Glutamatergic neuron (in vitro differentiated cells): Measurements from ENCODE around the gene ESPNL. TPM values are rescaled to one million over a fixed set of nuclear protein-coding genes. Genes with fewer than 3 reads are reported as not detected.

ENCODE experiments used
- DNase-seq: peaks from one replicate; pipeline ENCODE4 v3.0.0; 2022
- H3K27ac Mint-ChIP-seq: one replicate; pipeline ENCODE4 v1.8.0; 2020; ENCODE audit warnings: mild to moderate bottlenecking, mixed read lengths, inconsistent platforms; ENCODE audit not compliant: unreplicated experiment
- H3K27me3 Mint-ChIP-seq: one replicate; pipeline ENCODE4 v1.8.0; 2020; ENCODE audit warnings: mild to moderate bottlenecking, moderate library complexity, mixed read lengths, inconsistent platforms; ENCODE audit not compliant: unreplicated experiment
- H3K36me3 Mint-ChIP-seq: one replicate; pipeline ENCODE4 v1.8.0; 2020; ENCODE audit warnings: mild to moderate bottlenecking, mixed read lengths, inconsistent platforms; ENCODE audit not compliant: unreplicated experiment
- H3K4me1 Mint-ChIP-seq: one replicate; pipeline ENCODE4 v1.8.0; 2020; ENCODE audit warnings: mild to moderate bottlenecking, low read depth, mixed read lengths, inconsistent platforms; ENCODE audit not compliant: unreplicated experiment
- H3K4me3 Mint-ChIP-seq: one replicate; pipeline ENCODE4 v1.8.0; 2020; ENCODE audit warnings: mild to moderate bottlenecking, mixed read lengths, inconsistent platforms; ENCODE audit not compliant: unreplicated experiment
- H3K9me3 Mint-ChIP-seq: one replicate; pipeline ENCODE4 v1.8.0; 2020; ENCODE audit warnings: mild to moderate bottlenecking, moderate library complexity, mixed read lengths, inconsistent platforms; ENCODE audit not compliant: unreplicated experiment
- total RNA-seq: library from RNA; stranded (reverse); fragmentation: NEBNext Ultra II Directional; extraction: Animal tissue kit (Norgen Biotek cat#: 25700); gene quantifications from one replicate; pipeline ENCODE4 v1.2.1, GENCODE V29; 2021; ENCODE audit not compliant: unreplicated experiment
- TF ChIP-seq, protein P1 (sequence below): fragments of 200-600 bp; sonication (generic); IDR thresholded peaks from one replicate; pipeline ENCODE4 v1.5.0; 2021; ENCODE audit not compliant: partially characterized antibody, unreplicated experiment

ESPNL gene
- total RNA-seq, 1 donor from 2014 or later, result 0.81 TPM

DNA sequence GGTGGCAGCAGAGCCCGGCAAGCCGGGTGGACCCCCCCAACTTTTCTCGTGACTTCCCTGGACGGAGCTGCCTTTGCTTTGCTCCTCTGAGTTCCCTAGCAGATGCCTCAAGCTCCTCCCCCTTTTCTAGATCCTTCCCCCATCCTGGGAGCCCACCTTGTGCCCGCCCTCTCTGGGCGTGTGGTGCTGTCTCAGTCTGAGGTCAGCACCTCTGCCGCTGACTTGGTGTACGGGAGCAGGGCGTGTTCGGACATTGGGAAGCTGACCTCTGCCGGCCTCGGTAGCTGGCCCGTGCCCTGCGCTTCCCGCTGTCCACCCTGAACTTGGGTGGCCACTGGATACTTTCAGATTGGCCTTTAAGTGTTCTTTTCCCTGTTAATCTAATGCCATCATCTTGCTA lies 19.6 kb upstream of the ESPNL start:
- Mint-ChIP-seq H3K9me3 (peaks cover 1% of the 10 kb centered on the region), H3K4me3 (no peak overlapping the region), H3K36me3 (peaks cover 17% of the 10 kb centered on the region), H3K27me3 (peaks cover 2% of the 10 kb centered on the region), H3K4me1 (no peaks in the 10 kb centered on the region), H3K27ac (no peak overlapping the region)
- TF ChIP-seq, protein P1, sequence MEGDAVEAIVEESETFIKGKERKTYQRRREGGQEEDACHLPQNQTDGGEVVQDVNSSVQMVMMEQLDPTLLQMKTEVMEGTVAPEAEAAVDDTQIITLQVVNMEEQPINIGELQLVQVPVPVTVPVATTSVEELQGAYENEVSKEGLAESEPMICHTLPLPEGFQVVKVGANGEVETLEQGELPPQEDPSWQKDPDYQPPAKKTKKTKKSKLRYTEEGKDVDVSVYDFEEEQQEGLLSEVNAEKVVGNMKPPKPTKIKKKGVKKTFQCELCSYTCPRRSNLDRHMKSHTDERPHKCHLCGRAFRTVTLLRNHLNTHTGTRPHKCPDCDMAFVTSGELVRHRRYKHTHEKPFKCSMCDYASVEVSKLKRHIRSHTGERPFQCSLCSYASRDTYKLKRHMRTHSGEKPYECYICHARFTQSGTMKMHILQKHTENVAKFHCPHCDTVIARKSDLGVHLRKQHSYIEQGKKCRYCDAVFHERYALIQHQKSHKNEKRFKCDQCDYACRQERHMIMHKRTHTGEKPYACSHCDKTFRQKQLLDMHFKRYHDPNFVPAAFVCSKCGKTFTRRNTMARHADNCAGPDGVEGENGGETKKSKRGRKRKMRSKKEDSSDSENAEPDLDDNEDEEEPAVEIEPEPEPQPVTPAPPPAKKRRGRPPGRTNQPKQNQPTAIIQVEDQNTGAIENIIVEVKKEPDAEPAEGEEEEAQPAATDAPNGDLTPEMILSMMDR, result no peak
- DNase-seq, result no peak

DNA sequence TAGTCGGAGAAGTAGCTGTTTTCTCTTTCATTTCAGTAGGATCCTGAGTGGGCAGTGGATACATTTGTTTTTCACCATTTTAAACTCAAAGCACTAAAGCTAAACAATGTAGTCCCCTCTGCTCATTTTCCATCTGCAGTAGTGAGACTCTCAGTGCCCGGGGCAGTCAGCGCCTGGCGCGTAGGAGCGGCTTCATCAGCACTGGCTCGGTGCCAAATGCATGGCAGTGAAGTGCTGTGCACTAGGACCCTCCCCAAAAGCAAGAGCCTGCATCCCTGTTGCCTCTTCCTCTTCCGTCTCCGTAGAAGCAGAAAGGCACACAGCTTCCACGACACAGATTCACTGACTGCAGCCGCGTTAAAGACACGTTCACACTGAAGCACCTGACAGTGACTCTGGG lies 19.0 kb upstream of the ESPNL start:
- Mint-ChIP-seq H3K9me3 (peaks cover 1% of the 10 kb centered on the region), H3K27me3 (peaks cover 2% of the 10 kb centered on the region), H3K36me3 (peaks cover 17% of the 10 kb centered on the region), H3K4me3 (no peak overlapping the region), H3K4me1 (no peaks in the 10 kb centered on the region), H3K27ac (no peak overlapping the region)
- TF ChIP-seq, protein P1, result no peak
- no peak for DNase-seq

DNA sequence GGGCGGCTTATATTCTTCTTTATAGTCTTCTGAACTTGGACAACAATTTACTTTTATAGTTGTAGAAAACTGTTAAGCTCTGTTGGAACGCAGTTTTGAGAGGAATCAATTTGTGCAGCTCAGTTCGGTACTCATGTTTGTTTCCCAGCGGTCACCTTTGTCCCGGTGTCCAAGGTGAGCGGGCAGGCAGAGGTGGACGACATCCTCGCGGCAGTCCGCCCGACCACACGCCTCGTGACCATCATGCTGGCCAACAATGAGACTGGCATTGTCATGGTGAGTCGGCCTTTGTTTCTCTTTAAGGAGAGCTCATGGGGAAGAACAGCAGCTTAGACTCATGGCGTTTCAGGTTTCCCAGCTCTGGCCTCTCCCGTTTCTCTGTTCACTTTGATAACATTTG lies 18.6 kb upstream of the ESPNL start:
- TF ChIP-seq, protein P1, result no peak
- Mint-ChIP-seq H3K9me3 (peaks cover 1% of the 10 kb centered on the region), H3K27me3 (peaks cover 2% of the 10 kb centered on the region), H3K36me3 (peaks cover 17% of the 10 kb centered on the region), H3K27ac (no peak overlapping the region), H3K4me3 (no peak overlapping the region), H3K4me1 (no peaks in the 10 kb centered on the region)
- DNase-seq, result no peak

DNA sequence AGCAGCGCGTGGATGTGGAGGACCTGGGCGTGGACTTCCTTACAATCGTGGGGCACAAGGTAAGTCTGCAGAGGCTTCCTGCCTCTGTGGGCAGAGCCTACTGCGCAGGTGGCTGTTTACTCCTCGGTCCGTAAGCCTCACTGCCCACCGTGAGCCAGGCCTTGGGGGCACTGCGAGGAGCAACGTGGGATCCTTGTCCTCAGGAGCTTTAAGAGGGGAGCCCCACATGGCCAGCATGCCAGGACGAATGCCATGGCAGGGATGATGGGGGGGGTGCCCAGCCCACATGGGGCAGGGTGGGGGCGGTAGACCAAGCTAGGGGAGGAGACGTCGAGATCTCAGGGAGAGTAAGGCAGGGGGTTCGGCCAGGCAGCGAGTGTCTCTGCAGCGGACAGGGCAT lies 18.0 kb upstream of the ESPNL start:
- TF ChIP-seq, protein P1, result no peak
- peaks cover 1% of the 10 kb centered on the region for H3K9me3 Mint-ChIP-seq
- no peak overlapping the region for H3K27ac Mint-ChIP-seq
- H3K36me3 Mint-ChIP-seq, result peaks cover 17% of the 10 kb centered on the region
- H3K4me1 Mint-ChIP-seq, result no peaks in the 10 kb centered on the region
- H3K27me3 Mint-ChIP-seq, result peaks cover 2% of the 10 kb centered on the region
- DNase-seq, result no peak
- no peak overlapping the region for H3K4me3 Mint-ChIP-seq

DNA sequence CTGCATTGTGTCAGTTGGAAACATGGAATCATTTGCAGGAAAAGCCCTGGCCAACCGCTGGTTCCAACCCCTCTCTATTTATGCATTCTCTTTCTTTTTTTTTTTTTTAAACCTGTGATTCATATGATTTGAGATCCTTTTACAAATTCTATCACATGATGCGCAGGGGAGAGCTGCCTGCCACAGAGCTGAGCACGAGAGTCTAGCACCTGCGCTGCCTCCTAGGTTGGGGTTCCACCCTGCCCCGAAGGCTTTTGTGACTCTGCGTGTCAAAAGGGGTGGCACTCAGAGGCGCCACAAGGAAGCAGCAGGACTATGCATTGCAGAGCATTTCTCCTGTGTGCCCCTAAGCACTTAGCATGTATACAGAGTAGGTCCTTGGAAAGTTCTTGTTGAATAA lies 17.3 kb upstream of the ESPNL start:
- no peak overlapping the region for H3K4me3 Mint-ChIP-seq
- DNase-seq, result no peak
- TF ChIP-seq, protein P1, result no peak
- H3K4me1 Mint-ChIP-seq, result no peaks in the 10 kb centered on the region
- peaks cover 1% of the 10 kb centered on the region for H3K9me3 Mint-ChIP-seq
- H3K36me3 Mint-ChIP-seq, result peaks cover 17% of the 10 kb centered on the region
- no peak overlapping the region for H3K27ac Mint-ChIP-seq
- H3K27me3 Mint-ChIP-seq, result peaks cover 2% of the 10 kb centered on the region
